ENCODE measurements around the gene MFSD6.

DNA sequence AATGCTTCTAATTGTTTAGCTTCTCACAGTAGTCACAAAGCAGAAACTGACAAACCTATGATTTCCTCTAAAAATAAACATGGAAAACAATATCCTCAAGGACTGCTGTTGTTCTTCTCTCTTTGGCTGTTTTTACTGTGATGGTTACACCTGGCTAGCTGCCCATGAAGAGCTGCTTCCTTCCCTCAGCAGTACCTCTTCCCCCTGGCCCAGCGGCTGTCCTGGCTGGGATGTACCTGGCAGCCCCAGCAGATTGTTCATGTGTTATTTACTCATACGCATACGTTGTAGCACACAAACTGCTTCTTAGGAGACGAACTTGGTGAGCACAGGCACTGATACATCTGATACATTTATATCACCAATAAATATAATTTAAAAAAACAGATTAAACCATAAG, 99.0 kb downstream of the MFSD6 start:
- TF ChIP-seq, protein P1, sequence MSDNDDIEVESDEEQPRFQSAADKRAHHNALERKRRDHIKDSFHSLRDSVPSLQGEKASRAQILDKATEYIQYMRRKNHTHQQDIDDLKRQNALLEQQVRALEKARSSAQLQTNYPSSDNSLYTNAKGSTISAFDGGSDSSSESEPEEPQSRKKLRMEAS (IDR thresholded peaks at IDR 0.05): no peak
- TF ChIP-seq CEBPB (IDR thresholded peaks at IDR 0.05): no peak
- no peak for TF ChIP-seq EP300 (IDR thresholded peaks at IDR 0.05; ENCODE audit: borderline replicate concordance)
- no peak for TF ChIP-seq ZBTB7A (IDR thresholded peaks at IDR 0.05; ENCODE audit: low read depth)
- TF ChIP-seq, protein P2, sequence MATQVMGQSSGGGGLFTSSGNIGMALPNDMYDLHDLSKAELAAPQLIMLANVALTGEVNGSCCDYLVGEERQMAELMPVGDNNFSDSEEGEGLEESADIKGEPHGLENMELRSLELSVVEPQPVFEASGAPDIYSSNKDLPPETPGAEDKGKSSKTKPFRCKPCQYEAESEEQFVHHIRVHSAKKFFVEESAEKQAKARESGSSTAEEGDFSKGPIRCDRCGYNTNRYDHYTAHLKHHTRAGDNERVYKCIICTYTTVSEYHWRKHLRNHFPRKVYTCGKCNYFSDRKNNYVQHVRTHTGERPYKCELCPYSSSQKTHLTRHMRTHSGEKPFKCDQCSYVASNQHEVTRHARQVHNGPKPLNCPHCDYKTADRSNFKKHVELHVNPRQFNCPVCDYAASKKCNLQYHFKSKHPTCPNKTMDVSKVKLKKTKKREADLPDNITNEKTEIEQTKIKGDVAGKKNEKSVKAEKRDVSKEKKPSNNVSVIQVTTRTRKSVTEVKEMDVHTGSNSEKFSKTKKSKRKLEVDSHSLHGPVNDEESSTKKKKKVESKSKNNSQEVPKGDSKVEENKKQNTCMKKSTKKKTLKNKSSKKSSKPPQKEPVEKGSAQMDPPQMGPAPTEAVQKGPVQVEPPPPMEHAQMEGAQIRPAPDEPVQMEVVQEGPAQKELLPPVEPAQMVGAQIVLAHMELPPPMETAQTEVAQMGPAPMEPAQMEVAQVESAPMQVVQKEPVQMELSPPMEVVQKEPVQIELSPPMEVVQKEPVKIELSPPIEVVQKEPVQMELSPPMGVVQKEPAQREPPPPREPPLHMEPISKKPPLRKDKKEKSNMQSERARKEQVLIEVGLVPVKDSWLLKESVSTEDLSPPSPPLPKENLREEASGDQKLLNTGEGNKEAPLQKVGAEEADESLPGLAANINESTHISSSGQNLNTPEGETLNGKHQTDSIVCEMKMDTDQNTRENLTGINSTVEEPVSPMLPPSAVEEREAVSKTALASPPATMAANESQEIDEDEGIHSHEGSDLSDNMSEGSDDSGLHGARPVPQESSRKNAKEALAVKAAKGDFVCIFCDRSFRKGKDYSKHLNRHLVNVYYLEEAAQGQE (IDR thresholded peaks at IDR 0.05; ENCODE audit: low read depth): no peak
- TF ChIP-seq TAF1 (IDR thresholded peaks at IDR 0.05; ENCODE audit: low read depth): no peak
- TF ChIP-seq YY1 (IDR thresholded peaks at IDR 0.05; ENCODE audit: low read depth): no peak
- no peak for TF ChIP-seq NFIC (IDR thresholded peaks at IDR 0.05)

All from Ishikawa (cell line).